T-helper 9 cell (primary cell): ENCODE data around the gene TRIM50.
"Not testable (repeated sequence)": the region's sequence is repeated elsewhere in the genome, so short reads cannot be mapped to it uniquely, and the experiment has no call there.

Experiments used
- DNase-seq: peaks from one replicate; pipeline ENCODE4 v3.0.0-alpha.2; 2020

TRIM50 gene

GRCh38 chr7:73349763-73350162, 21.9 kb upstream of the TRIM50 start:
- no peak for DNase-seq

- no peak for DNase-seq
Measured at GRCh38 chr7:73345951-73346350, 18.1 kb upstream of the TRIM50 start.

DNA sequence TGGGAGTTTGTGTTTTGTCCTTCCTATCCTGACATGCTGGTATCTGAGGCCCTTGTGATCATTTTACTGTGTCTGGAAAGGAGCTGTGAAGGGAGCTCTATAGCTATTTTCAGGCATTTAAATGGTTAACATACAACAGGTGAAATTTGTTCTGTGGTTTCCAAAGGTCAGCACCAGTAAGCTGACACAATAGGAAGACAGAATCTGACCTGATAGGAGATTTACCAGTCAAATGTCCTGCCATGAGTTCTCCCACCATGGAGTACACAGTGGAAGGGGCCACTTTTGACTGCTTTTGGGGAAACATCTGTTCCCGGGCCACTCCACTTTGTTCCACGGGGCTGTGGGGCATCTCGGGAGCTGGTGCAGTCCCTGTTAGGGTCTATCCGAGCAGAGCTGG, 17.7 kb upstream of the TRIM50 start:
- DNase-seq: no peak

GRCh38 chr7:73343671-73344380, 15.9 kb upstream of the TRIM50 start:
- DNase-seq: no peak

GRCh38 chr7:73342645-73343044, 14.8 kb upstream of the TRIM50 start:
- no peak for DNase-seq

DNA sequence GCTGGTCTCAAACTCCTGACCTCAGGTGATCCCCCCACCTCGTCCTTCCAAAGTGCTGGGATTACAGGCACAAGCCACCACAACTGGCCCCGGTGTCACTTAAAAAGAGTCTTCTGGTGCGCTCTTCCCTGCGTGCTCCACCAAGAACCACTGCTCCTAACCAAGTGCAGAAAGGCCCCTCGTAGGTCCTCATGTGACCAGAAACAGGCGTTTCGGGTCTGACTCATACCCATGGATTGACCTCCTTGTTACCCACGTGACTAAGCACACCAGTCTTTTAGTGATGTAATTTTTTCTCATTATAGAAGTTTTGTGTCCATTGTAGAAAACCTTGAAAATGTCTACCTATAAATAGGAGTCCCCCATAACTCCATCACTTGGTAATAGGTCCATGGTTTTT, 14.0 kb upstream of the TRIM50 start:
- DNase-seq: no peak

GRCh38 chr7:73340514-73340913, 12.6 kb upstream of the TRIM50 start:
- no peak for DNase-seq

DNA sequence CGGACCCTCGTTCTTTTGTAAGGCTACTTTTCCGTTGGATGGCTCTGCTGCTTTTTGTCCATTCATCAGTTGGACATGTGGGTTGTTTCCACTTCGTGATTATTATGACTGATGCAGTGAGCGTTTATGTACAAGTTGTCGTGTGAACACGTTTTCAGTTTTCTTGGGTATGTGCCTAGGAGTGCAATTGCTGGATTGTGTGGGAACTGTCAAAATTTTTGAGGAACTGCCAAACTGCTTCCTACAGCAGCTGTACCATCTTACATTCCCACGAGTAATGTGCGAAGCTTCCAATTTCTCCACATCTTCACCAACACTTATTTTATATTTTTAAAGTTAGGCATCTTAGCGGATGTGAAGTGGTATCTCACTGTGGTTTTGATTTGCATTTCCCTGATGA, 10.4 kb upstream of the TRIM50 start:
- DNase-seq: no peak

DNA sequence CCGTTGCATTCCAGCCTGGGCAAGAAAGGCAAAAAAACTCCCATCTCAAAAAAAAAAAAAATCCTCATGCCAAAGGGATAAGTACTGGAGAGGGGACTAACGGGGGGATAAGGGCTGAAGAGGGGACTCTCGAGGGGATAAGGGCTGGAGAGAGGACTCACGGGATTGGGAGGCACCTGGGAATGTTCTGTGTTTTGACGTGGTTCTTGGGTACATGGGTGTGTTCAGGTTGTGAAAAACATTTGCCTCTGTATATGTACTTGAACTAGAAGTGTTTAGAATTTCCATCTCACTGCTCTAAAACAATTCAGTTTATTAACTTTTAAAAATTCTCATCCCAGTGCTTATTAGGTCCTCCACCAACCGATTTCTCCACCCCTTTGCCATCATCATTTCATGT, 4.6 kb upstream of the TRIM50 start:
- no peak for DNase-seq

GRCh38 chr7:73330772-73331171, 2.9 kb upstream of the TRIM50 start:
- DNase-seq: no peak

DNA sequence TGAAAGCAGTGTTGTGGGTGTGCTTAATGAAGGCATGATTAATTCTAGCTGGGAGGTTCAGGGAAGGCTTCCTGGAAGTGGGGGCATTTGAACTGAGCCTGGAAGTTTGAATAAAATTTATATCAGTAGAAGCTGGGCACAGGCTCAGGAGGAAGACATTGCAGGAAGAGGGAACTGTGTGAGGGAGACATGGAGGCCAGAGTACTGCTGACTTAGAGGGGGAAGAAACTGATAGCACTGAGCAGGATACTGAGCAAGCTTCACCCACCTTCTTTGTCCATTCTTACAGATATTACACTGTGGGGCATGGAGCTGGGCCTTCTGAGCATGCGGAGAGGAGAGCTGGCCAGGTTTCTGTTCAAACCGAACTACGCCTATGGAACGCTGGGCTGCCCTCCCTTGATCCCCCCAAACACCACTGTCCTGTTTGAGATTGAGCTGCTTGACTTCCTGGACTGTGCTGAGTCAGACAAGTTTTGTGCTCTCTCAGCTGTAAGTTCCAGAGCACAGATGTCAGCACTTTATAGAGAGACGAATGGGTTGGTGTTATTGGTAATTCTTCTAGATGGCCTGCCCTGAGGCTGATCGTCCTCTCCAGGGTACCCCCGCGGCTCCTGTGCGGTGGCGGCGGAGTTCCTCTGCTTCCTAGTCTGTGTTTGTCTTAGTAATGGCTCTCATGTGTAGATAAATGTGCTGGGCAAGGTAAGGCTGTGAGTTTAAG, 2.1 kb upstream of the TRIM50 start:
- DNase-seq: no peak

GRCh38 chr7:73328696-73329095, 814 bp upstream of the TRIM50 start:
- DNase-seq: no peak

- not testable (repeated sequence) for DNase-seq
Measured at GRCh38 chr7:73327449-73327848, 433 bp downstream of the TRIM50 start.

GRCh38 chr7:73325424-73325823, 2.5 kb downstream of the TRIM50 start:
- not testable (repeated sequence) for DNase-seq

- peak; percentile 35 for DNase-seq
Measured at GRCh38 chr7:73324081-73324845, 3.6 kb downstream of the TRIM50 start.

- not testable (repeated sequence) for DNase-seq
Measured at GRCh38 chr7:73323434-73324080, 4.3 kb downstream of the TRIM50 start.

GRCh38 chr7:73320009-73320408, 7.9 kb downstream of the TRIM50 start:
- not testable (repeated sequence) for DNase-seq

DNA sequence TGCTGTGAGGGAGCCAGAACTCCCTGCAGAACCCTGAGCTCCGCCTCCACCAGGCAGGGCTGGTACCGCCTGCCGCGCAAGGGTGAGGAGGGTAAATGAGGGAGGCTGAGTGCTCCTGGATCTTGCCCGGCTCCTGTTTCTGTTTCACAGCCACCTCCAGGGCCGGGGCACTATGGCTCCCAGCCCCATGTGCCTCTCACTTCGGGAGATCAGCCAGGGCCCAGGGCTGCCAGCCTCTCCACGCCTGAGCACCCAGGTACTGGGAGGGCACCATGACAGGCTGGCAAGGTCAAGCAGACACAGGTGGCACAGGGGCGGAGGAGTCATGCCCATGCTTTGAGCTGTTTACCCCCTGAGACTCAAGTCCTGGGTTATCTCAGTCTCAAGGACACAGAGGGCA, 8.3 kb downstream of the TRIM50 start:
- not testable (repeated sequence) for DNase-seq

DNA sequence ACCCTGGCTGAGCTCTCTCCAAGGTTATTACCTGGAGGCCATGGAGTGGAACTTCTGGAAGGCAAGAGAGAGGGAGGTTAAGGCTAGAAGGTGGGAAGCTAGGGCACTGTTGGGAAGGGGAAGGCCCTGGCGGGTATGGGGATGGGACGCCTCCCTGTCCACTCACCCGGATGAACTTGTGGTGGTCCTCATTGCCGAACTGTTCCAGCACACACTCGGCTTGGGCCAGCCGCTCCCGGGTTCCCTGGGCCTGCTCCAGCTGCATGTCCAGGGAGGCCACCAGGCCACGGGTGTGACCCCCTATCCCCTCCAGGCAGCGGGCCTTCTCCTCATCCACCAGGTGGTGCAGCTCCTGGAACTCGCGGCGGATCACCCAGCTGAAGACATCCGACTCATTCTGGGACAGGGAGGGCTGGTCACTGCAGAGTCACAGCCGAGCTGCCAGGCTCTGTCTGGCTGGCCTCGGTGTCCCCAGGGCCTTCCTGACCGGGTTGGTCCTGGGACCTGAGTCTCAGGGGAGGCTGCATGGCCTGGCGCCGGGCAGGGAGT, 9.2 kb downstream of the TRIM50 start:
- not testable (repeated sequence) for DNase-seq

DNA sequence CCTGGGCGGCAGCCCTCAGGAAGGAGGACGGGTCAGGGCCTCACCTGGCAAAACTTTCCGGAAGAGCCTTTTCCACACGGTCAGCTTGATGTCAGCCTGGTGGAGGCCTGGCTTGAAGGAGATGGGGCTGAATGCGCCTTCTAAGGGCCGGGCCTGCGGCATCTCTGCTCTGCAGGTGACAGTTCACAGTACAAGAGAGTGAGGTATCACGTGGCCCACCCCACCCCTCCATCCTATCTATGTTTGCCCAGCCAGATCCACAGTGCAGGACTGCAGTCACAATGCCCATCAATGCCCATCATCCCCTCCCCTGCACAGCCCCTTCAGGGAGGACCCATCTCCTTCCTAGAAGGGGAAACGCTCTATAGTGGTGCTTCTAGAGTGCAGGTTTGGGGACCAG, 11.4 kb downstream of the TRIM50 start:
- DNase-seq: no peak

DNA sequence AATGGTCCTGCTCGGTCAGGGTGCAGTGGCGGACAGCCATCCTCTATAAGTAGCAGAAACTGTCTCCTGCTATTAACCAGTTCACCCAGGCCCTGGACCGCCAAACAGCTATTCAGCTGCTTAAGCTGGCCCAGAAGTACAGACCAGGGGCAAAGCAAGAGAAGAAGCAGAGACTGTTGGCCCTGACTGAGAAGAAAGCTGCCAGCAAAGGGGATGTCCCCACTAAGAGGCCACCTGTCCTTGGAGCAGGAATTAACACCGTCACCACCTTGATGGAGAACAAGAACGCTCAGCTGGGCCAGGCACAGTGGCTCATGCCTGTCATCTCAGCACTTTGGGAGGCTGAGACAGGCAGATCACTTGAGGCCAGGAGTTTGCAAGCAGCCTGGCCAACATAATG, 13.6 kb downstream of the TRIM50 start:
- no peak for DNase-seq

DNA sequence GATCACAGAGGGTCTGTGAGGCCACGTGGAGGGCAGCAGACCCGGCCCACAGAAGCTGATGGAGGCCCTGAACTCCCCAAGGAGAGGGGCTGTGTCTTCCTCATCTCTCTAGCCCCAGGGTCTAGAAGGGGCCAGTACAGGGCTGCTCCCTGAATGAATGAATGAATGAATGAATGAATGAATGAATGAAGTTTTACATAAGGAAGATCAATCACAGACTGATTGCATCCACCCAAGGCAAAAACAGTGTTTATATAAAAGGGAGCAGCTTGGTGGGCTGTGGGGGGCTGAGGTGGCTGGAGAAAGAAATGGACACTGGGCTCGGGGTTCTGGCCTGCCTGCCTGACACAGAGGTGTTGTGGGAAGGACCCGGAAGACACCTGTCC, 14.4 kb downstream of the TRIM50 start:
- DNase-seq: no peak
